Measurements from ENCODE around the gene P3H2.

DNA sequence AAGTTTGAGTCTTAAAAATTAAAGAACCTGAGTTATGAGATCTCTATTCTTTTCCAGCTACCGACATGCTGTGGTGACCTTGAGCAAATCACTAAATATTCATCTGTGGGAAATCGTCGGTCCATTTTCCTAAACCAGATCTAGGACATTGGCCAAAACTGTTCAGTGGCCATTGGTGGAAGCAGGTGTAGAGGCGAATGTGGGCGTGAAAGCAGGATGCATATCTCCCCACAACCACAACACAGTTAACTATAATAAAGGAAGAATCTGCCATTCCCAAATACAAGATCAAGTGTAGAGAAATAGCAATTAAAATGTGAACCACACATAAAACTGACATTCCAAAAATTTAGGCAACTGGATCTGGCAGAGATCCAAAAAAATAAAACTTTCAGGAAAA is 129.9 kb downstream of the P3H2 start:
- no peak for TF ChIP-seq POLR2A (IDR thresholded peaks at IDR 0.05; ENCODE audit: low read depth, low read length)
- no peak for TF ChIP-seq PAX5 (IDR thresholded peaks at IDR 0.05; ENCODE audit: insufficient read depth, low read length, severe bottlenecking)
- TF ChIP-seq SPI1 (IDR thresholded peaks at IDR 0.05; ENCODE audit: low read depth, low read length), result no peak
- TF ChIP-seq POLR2AphosphoS5 (IDR thresholded peaks at IDR 0.05; ENCODE audit: low read depth, low read length), result no peak
